DND-41 (cell line): ENCODE measurements around the gene TMEM39B.

Experiments
- CTCF ChIP-seq: IDR thresholded peaks from 2 replicates; pipeline ENCODE4 v1.5.1; 2012; ENCODE audit warnings: borderline replicate concordance, low read length, moderate library complexity, mild to moderate bottlenecking; ENCODE audit not compliant: poor library complexity, severe bottlenecking; ENCODE audit errors: extremely low read depth
- EZH2 ChIP-seq: IDR thresholded peaks from 3 replicates; pipeline ENCODE4 v1.6.1; 2012; ENCODE audit warnings: borderline replicate concordance, low read depth, mild to moderate bottlenecking, moderate library complexity, low read length, inconsistent platforms; ENCODE audit not compliant: severe bottlenecking

GRCh38 chr1:32105338-32105737 lies 32.6 kb downstream of the TMEM39B start:
- no peak for TF ChIP-seq CTCF
- TF ChIP-seq EZH2 = no peak
